ENCODE results near the gene ANKRD13D.

ANKRD13D gene

GRCh38 chr11:67298786-67299185 is 9.7 kb downstream of the ANKRD13D start:
- H3K4me3 ChIP-seq (ENCODE audit: low read length) = no peak overlapping the region
- DNase-seq (ENCODE audit: low read depth) = no peak
- TF ChIP-seq CTCF (conservative IDR thresholded peaks at IDR 0.05; ENCODE audit: low read length) = no peak

- no peak for DNase-seq (ENCODE audit: low read depth)
- no peak for TF ChIP-seq CTCF (conservative IDR thresholded peaks at IDR 0.05; ENCODE audit: low read length)
- H3K4me3 ChIP-seq (ENCODE audit: low read length) = no peak overlapping the region
Observed at GRCh38 chr11:67299471-67300191, 10.5 kb downstream of the ANKRD13D start.

GRCh38 chr11:67300256-67300755 is 11.2 kb downstream of the ANKRD13D start:
- TF ChIP-seq CTCF (conservative IDR thresholded peaks at IDR 0.05; ENCODE audit: low read length) = no peak
- DNase-seq (ENCODE audit: low read depth) = no peak
- no peak overlapping the region for H3K4me3 ChIP-seq (ENCODE audit: low read length)

- no peak overlapping the region for H3K4me3 ChIP-seq (ENCODE audit: low read length)
- DNase-seq (ENCODE audit: low read depth) = no peak
- no peak for TF ChIP-seq CTCF (conservative IDR thresholded peaks at IDR 0.05; ENCODE audit: low read length)
Observed at GRCh38 chr11:67300756-67301312, 11.7 kb downstream of the ANKRD13D start.

GRCh38 chr11:67301313-67301921 is 12.3 kb downstream of the ANKRD13D start:
- DNase-seq (ENCODE audit: low read depth) = no peak
- TF ChIP-seq CTCF (conservative IDR thresholded peaks at IDR 0.05; ENCODE audit: low read length) = no peak
- no peak overlapping the region for H3K4me3 ChIP-seq (ENCODE audit: low read length)

GRCh38 chr11:67301951-67302516 is 12.9 kb downstream of the ANKRD13D start:
- TF ChIP-seq CTCF (conservative IDR thresholded peaks at IDR 0.05; ENCODE audit: low read length) = no peak
- peak; percentile 27 for DNase-seq (ENCODE audit: low read depth)
- H3K4me3 ChIP-seq (ENCODE audit: low read length) = no peak overlapping the region

Measured in AG10803 (cell line).